ENCODE data around the gene COL4A2. TPM values are rescaled to one million over a fixed set of nuclear protein-coding genes. Genes with fewer than 3 reads are reported as not detected.

The COL4A2 gene
- total and polyA plus RNA-seq, 2 donors (not counting 1 experiment from before 2014, with no cell fraction given) = 0.17 TPM; not detected in 1

GRCh38 chr13:110396476-110396875, 89.4 kb downstream of the COL4A2 start:
- Histone ChIP-seq H3K9ac (ENCODE audit: low read length) (no peak overlapping the region), H3K79me2 (ENCODE audit: control insufficient read depth, insufficient read depth, low read length) (no peaks in the 10 kb centered on the region), H3K4me2 (replicated peaks; ENCODE audit: low read depth, low read length, poor library complexity, severe bottlenecking) (no peak overlapping the region), H3K9me3 (ENCODE audit: control extremely low read depth in 1 of 3, control insufficient read depth in 2 of 3, insufficient read depth in 1 of 3, low read length in 2 of 3) (peaks cover 0 to 2% (median 0%) of the 10 kb centered on the region in 3 donors), H3K27ac (ENCODE audit: low read length in 2 of 2) (no peak overlapping the region), H2AFZ (ENCODE audit: insufficient read depth, low read depth, low read length, poor library complexity, severe bottlenecking) (no peak overlapping the region), H3K27me3 (replicated peaks in 1 of 4; ENCODE audit: control extremely low read depth in 1 of 4, control insufficient read depth in 3 of 4, insufficient read depth in 4 of 4, low read length in 3 of 4) (peaks cover 0 to 10% (median 6%) of the 10 kb centered on the region in 4 experiments), H4K20me1 (ENCODE audit: control insufficient read depth, insufficient read depth, low read length, poor library complexity, severe bottlenecking) (no peaks in the 10 kb centered on the region), H3K4me1 (ENCODE audit: control insufficient read depth in 2 of 2, insufficient read depth in 2 of 2, low read length in 2 of 2) (no peaks in the 10 kb centered on the region), H3K36me3 (replicated peaks in 1 of 2; ENCODE audit: control extremely low read depth in 1 of 2, control insufficient read depth in 1 of 2, extremely low read depth in 1 of 2, insufficient read depth in 2 of 2, low read length in 1 of 2) (no peaks in the 10 kb centered on the region), H3K4me3 (ENCODE audit: control extremely low read depth in 1 of 5, extremely low read depth in 1 of 5, insufficient read depth in 1 of 5, low read depth in 2 of 5, low read length in 4 of 5) (no peak overlapping the region)
- ATAC-seq (ENCODE audit: low read depth) = no peak
- peaks cover 41% of the 10 kb centered on the region for H3K27me3 Mint-ChIP-seq
- DNase-seq = no peak
- H3K4me3 Mint-ChIP-seq = no peak overlapping the region
- no peak overlapping the region for H3K27ac Mint-ChIP-seq
- H3K9me3 Mint-ChIP-seq (ENCODE audit: insufficient read depth) = no peaks in the 10 kb centered on the region
- 50% methylated on average over 1 of the region's 6 CpGs for WGBS (ENCODE audit: insufficient coverage)
- intact Hi-C loops (cut with micrococcal nuclease) = no loop called here
- no peaks in the 10 kb centered on the region for H3K4me1 Mint-ChIP-seq
- ChIA-PET CTCF (no interaction called here), POLR2A (no interaction called here)
- no peak for TF ChIP-seq CTCF (IDR thresholded peaks at IDR 0.05)
- TF ChIP-seq EZH2 (IDR thresholded peaks at IDR 0.05; ENCODE audit: borderline replicate concordance, insufficient read depth, low read depth, low read length, poor library complexity, severe bottlenecking) = no peak

- TF ChIP-seq CTCF (IDR thresholded peaks at IDR 0.05) = no peak
- no peak for TF ChIP-seq EZH2 (IDR thresholded peaks at IDR 0.05; ENCODE audit: borderline replicate concordance, insufficient read depth, low read depth, low read length, poor library complexity, severe bottlenecking)
- WGBS (ENCODE audit: insufficient coverage) = 81% methylated on average over 10 of the region's 11 CpGs
- H3K4me1 Mint-ChIP-seq = no peaks in the 10 kb centered on the region
- ATAC-seq (ENCODE audit: low read depth) = no peak
- Histone ChIP-seq H3K9ac (ENCODE audit: low read length) (no peak overlapping the region), H3K4me1 (ENCODE audit: control insufficient read depth in 2 of 2, insufficient read depth in 2 of 2, low read length in 2 of 2) (no peaks in the 10 kb centered on the region), H4K20me1 (ENCODE audit: control insufficient read depth, insufficient read depth, low read length, poor library complexity, severe bottlenecking) (no peaks in the 10 kb centered on the region), H3K4me3 (ENCODE audit: control extremely low read depth in 1 of 5, extremely low read depth in 1 of 5, insufficient read depth in 1 of 5, low read depth in 2 of 5, low read length in 4 of 5) (no peak overlapping the region), H2AFZ (ENCODE audit: insufficient read depth, low read depth, low read length, poor library complexity, severe bottlenecking) (no peak overlapping the region), H3K27me3 (replicated peaks in 1 of 4; ENCODE audit: control extremely low read depth in 1 of 4, control insufficient read depth in 3 of 4, insufficient read depth in 4 of 4, low read length in 3 of 4) (peaks cover 0 to 10% (median 6%) of the 10 kb centered on the region in 4 experiments), H3K9me3 (ENCODE audit: control extremely low read depth in 1 of 3, control insufficient read depth in 2 of 3, insufficient read depth in 1 of 3, low read length in 2 of 3) (peaks cover 0 to 2% (median 0%) of the 10 kb centered on the region in 3 donors), H3K27ac (ENCODE audit: low read length in 2 of 2) (no peak overlapping the region), H3K36me3 (replicated peaks in 1 of 2; ENCODE audit: control extremely low read depth in 1 of 2, control insufficient read depth in 1 of 2, extremely low read depth in 1 of 2, insufficient read depth in 2 of 2, low read length in 1 of 2) (no peaks in the 10 kb centered on the region), H3K4me2 (replicated peaks; ENCODE audit: low read depth, low read length, poor library complexity, severe bottlenecking) (no peak overlapping the region), H3K79me2 (ENCODE audit: control insufficient read depth, insufficient read depth, low read length) (no peaks in the 10 kb centered on the region)
- no peak overlapping the region for H3K4me3 Mint-ChIP-seq
- no peaks in the 10 kb centered on the region for H3K9me3 Mint-ChIP-seq (ENCODE audit: insufficient read depth)
- H3K27me3 Mint-ChIP-seq = peaks cover 42% of the 10 kb centered on the region
- POLR2A ChIA-PET = no interaction called here
- CTCF ChIA-PET = no interaction called here
- no peak for DNase-seq
- H3K27ac Mint-ChIP-seq = no peak overlapping the region
- intact Hi-C loops (cut with micrococcal nuclease) = no loop called here
Observed at GRCh38 chr13:110396913-110397381, 89.9 kb downstream of the COL4A2 start.

Measured in B cell (primary cell).